GM06990 (cell line): ENCODE data around the gene DCAF7.

Source experiments
- DNase-seq: peaks from one replicate; pipeline ENCODE4 v3.0.0-alpha.2; 2011; ENCODE audit not compliant: insufficient read length; ENCODE audit errors: extremely low read depth
- H3K27me3 ChIP-seq: replicated peaks from 2 replicates; pipeline ENCODE4 v1.6.0; 2011; ENCODE audit warnings: low read length; ENCODE audit not compliant: control insufficient read depth, insufficient read depth
- H3K36me3 ChIP-seq: 2 replicates; pipeline ENCODE4 v1.5.1; 2011; ENCODE audit warnings: low read length; ENCODE audit not compliant: control insufficient read depth, insufficient read depth
- H3K4me3 ChIP-seq: replicated peaks from 2 replicates; pipeline ENCODE4 v1.5.1; 2011; ENCODE audit warnings: low read depth, mild to moderate bottlenecking, control low read depth, low read length
- TF ChIP-seq, protein P1 (sequence below): IDR thresholded peaks from 2 replicates; pipeline ENCODE4 v1.5.1; 2011; ENCODE audit warnings: low read length, control low read depth, mild to moderate bottlenecking, inconsistent platforms; ENCODE audit not compliant: insufficient read depth, poor library complexity, severe bottlenecking

DCAF7 gene

DNA sequence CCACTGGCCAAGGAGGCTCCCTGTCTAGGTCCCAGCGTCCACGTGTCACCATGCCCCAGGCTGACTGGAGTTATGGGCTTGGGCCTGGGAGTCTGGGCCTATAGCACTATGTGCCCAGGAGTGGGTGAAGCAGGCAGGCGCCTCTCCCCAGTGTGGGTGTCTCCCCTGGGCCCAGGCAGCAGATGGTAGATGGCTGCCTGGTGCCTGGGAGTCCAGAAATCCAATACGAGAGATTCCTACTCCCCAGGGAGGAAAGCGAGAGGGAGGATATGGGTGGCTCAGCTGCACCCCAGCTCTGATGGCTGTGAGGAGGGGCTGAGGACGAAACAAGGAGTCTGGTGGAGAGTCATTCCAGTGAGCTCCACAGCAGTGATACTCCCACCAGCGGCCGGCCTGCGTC lies 22.1 kb upstream of the DCAF7 start:
- no peaks in the 10 kb centered on the region for H3K36me3 ChIP-seq
- H3K27me3 ChIP-seq, result no peaks in the 10 kb centered on the region; the same call in none of the 2 replicates
- H3K4me3 ChIP-seq, result no peak overlapping the region
- no peak for DNase-seq
- TF ChIP-seq, protein P1, sequence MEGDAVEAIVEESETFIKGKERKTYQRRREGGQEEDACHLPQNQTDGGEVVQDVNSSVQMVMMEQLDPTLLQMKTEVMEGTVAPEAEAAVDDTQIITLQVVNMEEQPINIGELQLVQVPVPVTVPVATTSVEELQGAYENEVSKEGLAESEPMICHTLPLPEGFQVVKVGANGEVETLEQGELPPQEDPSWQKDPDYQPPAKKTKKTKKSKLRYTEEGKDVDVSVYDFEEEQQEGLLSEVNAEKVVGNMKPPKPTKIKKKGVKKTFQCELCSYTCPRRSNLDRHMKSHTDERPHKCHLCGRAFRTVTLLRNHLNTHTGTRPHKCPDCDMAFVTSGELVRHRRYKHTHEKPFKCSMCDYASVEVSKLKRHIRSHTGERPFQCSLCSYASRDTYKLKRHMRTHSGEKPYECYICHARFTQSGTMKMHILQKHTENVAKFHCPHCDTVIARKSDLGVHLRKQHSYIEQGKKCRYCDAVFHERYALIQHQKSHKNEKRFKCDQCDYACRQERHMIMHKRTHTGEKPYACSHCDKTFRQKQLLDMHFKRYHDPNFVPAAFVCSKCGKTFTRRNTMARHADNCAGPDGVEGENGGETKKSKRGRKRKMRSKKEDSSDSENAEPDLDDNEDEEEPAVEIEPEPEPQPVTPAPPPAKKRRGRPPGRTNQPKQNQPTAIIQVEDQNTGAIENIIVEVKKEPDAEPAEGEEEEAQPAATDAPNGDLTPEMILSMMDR, result no peak

DNA sequence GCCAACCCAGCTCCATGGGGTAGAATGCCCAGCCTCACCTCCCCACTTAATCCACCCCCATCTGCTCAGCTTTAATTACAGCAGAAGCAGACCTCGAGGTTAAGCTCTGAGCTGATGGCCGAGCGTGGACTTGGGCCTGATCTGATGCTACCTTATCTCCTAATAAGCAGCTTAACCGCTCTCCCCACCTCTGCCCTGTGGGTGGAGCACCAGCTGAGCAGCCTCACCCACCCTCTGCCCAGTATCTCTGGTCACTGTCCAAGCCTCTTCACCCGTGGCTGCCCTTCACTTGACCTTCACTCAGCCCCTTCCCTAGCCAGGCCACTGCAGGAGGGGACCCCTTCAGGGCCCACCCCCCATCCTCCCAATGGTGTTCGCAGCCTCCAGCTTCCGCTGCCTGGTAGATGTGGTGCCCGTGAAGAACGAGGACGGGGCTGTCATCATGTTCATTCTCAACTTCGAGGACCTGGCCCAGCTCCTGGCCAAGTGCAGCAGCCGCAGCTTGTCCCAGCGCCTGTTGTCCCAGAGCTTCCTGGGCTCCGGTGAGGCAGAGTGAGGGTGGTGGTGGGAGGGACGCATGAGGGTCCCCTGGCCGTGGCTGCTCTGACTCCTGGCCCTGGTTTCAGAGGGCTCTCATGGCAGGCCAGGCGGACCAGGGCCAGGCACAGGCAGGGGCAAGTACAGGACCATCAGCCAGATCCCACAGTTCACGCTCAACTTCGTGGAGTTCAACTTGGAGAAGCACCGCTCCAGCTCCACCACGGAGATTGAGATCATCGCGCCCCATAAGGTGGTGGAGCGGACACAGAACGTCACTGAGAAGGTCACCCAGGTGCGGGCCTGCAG lies 20.3 kb upstream of the DCAF7 start:
- Histone ChIP-seq H3K4me3 (no peak overlapping the region), H3K36me3 (no peaks in the 10 kb centered on the region), H3K27me3 (no peaks in the 10 kb centered on the region; the same call in none of the 2 replicates)
- TF ChIP-seq, protein P1, result no peak
- no peak for DNase-seq

DNA sequence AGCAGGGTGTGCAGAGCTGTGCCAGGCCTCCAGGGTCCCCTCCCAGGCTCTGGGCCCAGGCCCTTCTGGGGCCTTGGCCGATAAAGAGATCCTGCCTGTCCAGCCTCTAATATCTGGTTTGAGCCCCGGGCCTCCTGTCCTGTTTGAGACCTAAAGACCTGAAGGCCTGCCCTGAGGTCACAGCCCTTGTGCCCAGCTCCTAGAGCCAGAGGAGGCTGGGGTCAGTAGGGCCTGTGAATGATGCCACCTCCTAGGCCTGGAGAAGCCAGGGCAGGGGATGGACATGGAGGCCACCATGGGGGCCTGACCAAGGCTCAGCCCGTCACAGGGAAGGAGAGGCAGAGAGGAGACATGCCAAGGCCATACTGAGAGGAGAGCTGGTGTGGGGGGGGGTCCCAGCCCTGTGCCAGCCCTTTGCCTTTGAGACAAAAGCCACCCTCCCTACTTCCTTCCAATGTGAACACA lies 19.7 kb upstream of the DCAF7 start:
- TF ChIP-seq, protein P1, result no peak
- Histone ChIP-seq H3K27me3 (no peaks in the 10 kb centered on the region; the same call in 1 of the 2 replicates), H3K4me3 (no peak overlapping the region), H3K36me3 (no peaks in the 10 kb centered on the region)
- no peak for DNase-seq

DNA sequence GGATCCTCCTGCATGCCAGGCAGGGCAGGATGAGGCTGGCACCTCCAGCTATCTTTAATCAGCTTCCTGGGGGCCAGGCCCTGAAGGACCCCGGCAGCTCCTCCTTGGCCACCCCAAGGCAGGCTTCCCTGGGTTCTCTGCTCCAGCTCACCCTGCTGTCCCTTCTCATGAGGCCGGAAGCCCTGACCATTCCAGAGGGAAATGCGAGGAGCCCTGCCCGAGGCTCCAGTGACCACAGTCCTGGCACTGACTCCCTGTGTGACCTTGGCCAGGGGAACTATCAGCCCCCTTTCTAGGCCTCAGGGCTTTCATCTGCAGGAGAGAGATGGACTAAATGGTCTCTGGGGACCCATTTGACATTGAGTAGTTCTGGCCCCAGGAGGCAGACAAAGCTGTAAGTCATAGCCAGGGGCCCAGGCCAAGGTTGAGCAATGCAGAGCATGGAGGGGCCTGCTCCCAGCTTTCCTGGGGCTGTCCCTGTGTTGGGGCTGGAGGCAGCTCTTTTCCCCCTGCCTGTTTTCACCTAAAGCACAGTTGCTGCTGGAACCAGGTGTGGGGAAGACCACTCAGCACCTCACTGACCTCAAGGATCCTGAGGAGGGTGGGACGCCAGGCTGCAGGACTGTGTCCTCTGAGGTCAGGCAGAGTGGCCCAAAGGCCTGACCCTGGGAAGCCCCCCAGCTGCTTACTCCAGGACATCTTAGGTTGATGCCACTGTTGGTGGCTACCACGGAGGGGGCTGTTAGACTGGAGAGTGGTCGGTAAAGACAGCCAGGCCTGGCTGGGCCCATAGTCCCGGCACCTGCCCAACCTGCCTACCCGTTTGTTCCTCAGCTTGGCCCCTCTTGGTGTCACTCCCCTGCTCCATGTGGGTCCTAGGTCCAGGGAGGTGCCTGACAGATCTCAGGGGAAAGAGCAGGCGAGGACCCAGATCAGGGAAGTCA lies 19.0 kb upstream of the DCAF7 start:
- H3K36me3 ChIP-seq, result no peaks in the 10 kb centered on the region
- TF ChIP-seq, protein P1, result no peak
- no peak overlapping the region for H3K4me3 ChIP-seq
- no peak for DNase-seq
- H3K27me3 ChIP-seq, result no peaks in the 10 kb centered on the region; the same call in 1 of the 2 replicates

DNA sequence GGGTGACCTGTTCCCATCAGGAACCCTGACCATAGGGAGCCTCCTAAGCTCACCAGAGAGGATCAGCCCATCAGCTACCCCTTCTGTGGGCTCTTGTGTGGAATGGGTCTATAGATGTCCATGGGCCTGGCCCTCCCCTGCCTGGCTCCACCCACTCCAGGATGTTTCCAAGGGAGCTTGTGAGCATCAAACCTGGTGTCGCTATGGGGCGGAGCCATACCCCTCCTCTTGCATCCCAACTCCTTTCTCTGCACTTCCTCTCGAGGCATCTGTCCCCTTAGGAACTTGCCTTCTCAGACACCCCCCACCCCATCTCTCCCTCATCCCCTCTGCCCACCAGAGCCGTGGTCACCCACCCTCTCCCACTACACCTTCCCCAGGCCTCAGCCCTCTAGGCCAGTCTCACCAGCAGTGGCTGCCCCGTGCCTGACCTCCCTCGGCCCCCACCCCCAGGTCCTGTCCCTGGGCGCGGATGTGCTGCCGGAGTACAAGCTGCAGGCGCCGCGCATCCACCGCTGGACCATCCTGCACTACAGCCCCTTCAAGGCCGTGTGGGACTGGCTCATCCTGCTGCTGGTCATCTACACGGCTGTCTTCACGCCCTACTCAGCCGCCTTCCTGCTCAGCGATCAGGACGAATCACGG lies 16.7 kb upstream of the DCAF7 start:
- Histone ChIP-seq H3K36me3 (no peaks in the 10 kb centered on the region), H3K27me3 (no peaks in the 10 kb centered on the region; the same call in 1 of the 2 replicates), H3K4me3 (no peak overlapping the region)
- DNase-seq, result no peak
- TF ChIP-seq, protein P1, result no peak
